ENCODE data around the gene ZNF441. TPM values are rescaled to one million over a fixed set of nuclear protein-coding genes. Genes with fewer than 3 reads are reported as not detected.

ZNF441 gene
- polyA plus RNA-seq, 3 donors = 0.48 to 1.0 (median 0.95) TPM

DNA sequence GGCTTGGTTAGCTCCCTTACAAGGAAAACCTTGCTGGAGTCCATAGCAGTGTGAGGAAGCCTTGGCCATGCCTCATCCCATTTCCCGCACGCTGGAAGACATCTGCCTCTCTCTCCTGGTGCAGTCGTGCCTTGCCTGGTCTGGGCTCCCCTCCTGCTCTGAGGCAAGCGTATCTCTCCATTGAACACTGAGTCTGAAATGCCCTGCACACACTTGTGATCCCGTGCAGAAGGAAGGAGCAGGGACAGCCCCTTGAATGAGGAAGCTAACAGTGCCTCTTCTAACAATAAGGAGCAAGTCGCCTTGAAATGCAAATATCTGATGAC, 46.9 kb downstream of the ZNF441 start:
- H3K9ac ChIP-seq (ENCODE audit: insufficient read depth, low read length, poor library complexity, severe bottlenecking) = peak overlapping the region; percentile 79

DNA sequence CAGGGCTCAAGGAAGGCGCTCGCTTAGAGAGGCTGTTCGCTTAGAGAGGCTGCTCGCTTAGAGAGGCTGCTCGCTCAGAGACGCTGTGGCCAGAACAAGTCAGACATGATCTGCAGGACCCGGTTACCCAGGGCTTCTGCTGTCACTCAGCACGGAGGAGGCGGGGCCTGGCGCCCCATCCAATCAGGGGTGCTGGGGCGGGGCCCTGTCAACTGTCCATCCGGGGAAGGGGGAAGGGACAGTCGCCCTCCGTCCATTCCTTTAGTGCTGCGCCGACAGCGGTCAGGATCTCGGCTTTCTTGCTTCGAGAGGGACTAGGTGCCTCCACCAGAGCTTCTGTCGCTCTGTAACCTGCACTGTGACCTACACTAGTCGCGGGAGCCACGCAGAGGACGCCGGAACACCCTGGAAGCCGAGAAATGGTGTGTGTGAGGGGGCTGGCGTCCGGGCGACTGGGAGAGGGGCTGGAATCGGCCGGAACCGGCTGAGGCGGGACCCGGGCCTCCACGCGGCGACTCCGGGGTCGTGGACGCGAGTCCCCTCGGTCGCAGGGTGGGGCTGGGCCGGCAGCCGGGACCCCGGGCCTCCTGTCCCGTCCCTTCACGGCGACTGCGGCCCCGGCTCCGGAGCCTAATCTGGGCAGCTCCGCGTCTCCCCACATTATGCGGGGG, 47.4 kb downstream of the ZNF441 start, which contains the start of gene ZNF440:
Gene ZNF440, plus strand, starts transcription at position 245 of the 671 bp plus-strand sequence. Its CDS starts 175 bp downstream, at position 420.
- TF ChIP-seq, protein P1, sequence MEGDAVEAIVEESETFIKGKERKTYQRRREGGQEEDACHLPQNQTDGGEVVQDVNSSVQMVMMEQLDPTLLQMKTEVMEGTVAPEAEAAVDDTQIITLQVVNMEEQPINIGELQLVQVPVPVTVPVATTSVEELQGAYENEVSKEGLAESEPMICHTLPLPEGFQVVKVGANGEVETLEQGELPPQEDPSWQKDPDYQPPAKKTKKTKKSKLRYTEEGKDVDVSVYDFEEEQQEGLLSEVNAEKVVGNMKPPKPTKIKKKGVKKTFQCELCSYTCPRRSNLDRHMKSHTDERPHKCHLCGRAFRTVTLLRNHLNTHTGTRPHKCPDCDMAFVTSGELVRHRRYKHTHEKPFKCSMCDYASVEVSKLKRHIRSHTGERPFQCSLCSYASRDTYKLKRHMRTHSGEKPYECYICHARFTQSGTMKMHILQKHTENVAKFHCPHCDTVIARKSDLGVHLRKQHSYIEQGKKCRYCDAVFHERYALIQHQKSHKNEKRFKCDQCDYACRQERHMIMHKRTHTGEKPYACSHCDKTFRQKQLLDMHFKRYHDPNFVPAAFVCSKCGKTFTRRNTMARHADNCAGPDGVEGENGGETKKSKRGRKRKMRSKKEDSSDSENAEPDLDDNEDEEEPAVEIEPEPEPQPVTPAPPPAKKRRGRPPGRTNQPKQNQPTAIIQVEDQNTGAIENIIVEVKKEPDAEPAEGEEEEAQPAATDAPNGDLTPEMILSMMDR (IDR thresholded peaks at IDR 0.05) = no peak
- peaks cover 24 to 40% of the 10 kb centered on the region in 2 donors for H3K9me3 ChIP-seq (replicated peaks in 1 of 2; ENCODE audit: control insufficient read depth in 1 of 2, insufficient read depth in 1 of 2, low read length in 2 of 2)
- Mint-ChIP-seq H3K36me3 (peaks cover 12 to 30% of the 10 kb centered on the region in 2 donors), H3K27ac (peak within 1 kb of the TSS; percentile 81 to 96 (median 89)), H3K9me3 (peaks cover 18 to 49% (median 42%) of the 10 kb centered on the region in 7 donors), H3K27me3 (ENCODE audit: low read depth in 3 of 3) (peaks cover 0 to 2% (median 0%) of the 10 kb centered on the region in 3 donors), H3K4me3 (peak within 1 kb of the TSS; percentile 93 to 95), H3K4me1 (peaks cover 20% of the 10 kb centered on the region)
- H3K4me1 ChIP-seq (ENCODE audit: control insufficient read depth in 1 of 2, insufficient read depth in 2 of 2, low read length in 2 of 2) = peaks cover 9 to 15% of the 10 kb centered on the region in 2 donors
- intact Hi-C loops (cut with micrococcal nuclease) = loop anchor here (1.0 to 10.0 kb wide), 4 partner anchors 15 to 328 kb away; partner anchors contain the start of gene ZNF20 (in 1 of the 2)
- peak within 1 kb of the TSS; percentile 82 for H3K4me2 ChIP-seq (replicated peaks; ENCODE audit: extremely low read depth, low read length, poor library complexity, severe bottlenecking)
- H4K20me1 ChIP-seq (ENCODE audit: insufficient read depth, low read length) = no peaks in the 10 kb centered on the region
- peak within 1 kb of the TSS; percentile 71 to 92 (median 84) for H3K4me3 ChIP-seq (replicated peaks in 1 of 3; ENCODE audit: low read depth in 2 of 3, low read length in 3 of 3)
- H3K79me2 ChIP-seq (ENCODE audit: insufficient read depth, low read length) = peaks cover 8% of the 10 kb centered on the region
- peaks cover 0 to 5% of the 10 kb centered on the region in 2 donors for H3K36me3 ChIP-seq (replicated peaks in 1 of 2; ENCODE audit: control insufficient read depth in 1 of 2, insufficient read depth in 2 of 2, low read length in 2 of 2)
- H3K9ac ChIP-seq (ENCODE audit: insufficient read depth, low read length, poor library complexity, severe bottlenecking) = peak within 1 kb of the TSS; percentile 79
- no peaks in the 10 kb centered on the region for H3K27me3 ChIP-seq (ENCODE audit: control insufficient read depth in 2 of 2, insufficient read depth in 2 of 2, low read length in 2 of 2)
- peak within 1 kb of the TSS; percentile 72 to 80 for H3K27ac ChIP-seq (ENCODE audit: low read depth in 1 of 2, low read length in 2 of 2)
- peak within 1 kb of the TSS; percentile 90 for H2AFZ ChIP-seq (ENCODE audit: insufficient read depth, low read depth, low read length, poor library complexity, severe bottlenecking)
- DNase-seq = peak; percentile 80 to 89 (median 80)
- under 1% methylated on average over 49 of the region's 55 CpGs for WGBS (ENCODE audit: insufficient coverage)

More for the DNA sequence above, 46.9 kb downstream of the ZNF441 start:
- Mint-ChIP-seq H3K27ac (peak overlapping the region; percentile 81 to 96 (median 89)), H3K4me3 (peak overlapping the region; percentile 93 to 95), H3K36me3 (peaks cover 11 to 28% of the 10 kb centered on the region in 2 donors), H3K4me1 (peaks cover 20% of the 10 kb centered on the region), H3K27me3 (ENCODE audit: low read depth in 3 of 3) (peaks cover 0 to 2% (median 0%) of the 10 kb centered on the region in 3 donors), H3K9me3 (peaks cover 16 to 53% (median 42%) of the 10 kb centered on the region in 7 donors)
- Histone ChIP-seq H3K27me3 (ENCODE audit: control insufficient read depth in 2 of 2, insufficient read depth in 2 of 2, low read length in 2 of 2) (no peaks in the 10 kb centered on the region), H3K4me3 (replicated peaks in 1 of 3; ENCODE audit: low read depth in 2 of 3, low read length in 3 of 3) (peak overlapping the region; percentile 71 to 92 (median 84)), H3K79me2 (ENCODE audit: insufficient read depth, low read length) (peaks cover 4% of the 10 kb centered on the region), H3K4me1 (ENCODE audit: control insufficient read depth in 1 of 2, insufficient read depth in 2 of 2, low read length in 2 of 2) (peaks cover 9 to 15% of the 10 kb centered on the region in 2 donors), H4K20me1 (ENCODE audit: insufficient read depth, low read length) (no peaks in the 10 kb centered on the region), H2AFZ (ENCODE audit: insufficient read depth, low read depth, low read length, poor library complexity, severe bottlenecking) (peak overlapping the region; percentile 90), H3K4me2 (replicated peaks; ENCODE audit: extremely low read depth, low read length, poor library complexity, severe bottlenecking) (peak overlapping the region; percentile 82), H3K9me3 (replicated peaks in 1 of 2; ENCODE audit: control insufficient read depth in 1 of 2, insufficient read depth in 1 of 2, low read length in 2 of 2) (peaks cover 24 to 37% of the 10 kb centered on the region in 2 donors), H3K27ac (ENCODE audit: low read depth in 1 of 2, low read length in 2 of 2) (peak overlapping the region; percentile 72 to 80), H3K36me3 (replicated peaks in 1 of 2; ENCODE audit: control insufficient read depth in 1 of 2, insufficient read depth in 2 of 2, low read length in 2 of 2) (no peaks in the 10 kb centered on the region)
- intact Hi-C loops (cut with micrococcal nuclease) = loop anchor here (1.0 to 10.0 kb wide), 4 partner anchors 14 to 329 kb away; partner anchors contain the start of gene ZNF20 (in 1 of the 2)
- TF ChIP-seq, protein P1 (IDR thresholded peaks at IDR 0.05) = no peak
- no peak for DNase-seq
- WGBS (ENCODE audit: insufficient coverage) = 0% methylated on average over 6 of the region's 6 CpGs

Data from CD14-positive monocyte (primary cell).